HepG2 (cell line): Measurements from ENCODE around the gene PARP1. TPM values are rescaled to one million over a fixed set of nuclear protein-coding genes. Genes with fewer than 3 reads are reported as not detected.

Experiments
- ATAC-seq: fragments of 200-7000 bp; cut with Tn5 transposase; 3 replicates; pipeline ENCODE4 v1.9.1; 2020; ENCODE audit warnings: mild to moderate bottlenecking, moderate library complexity
- BruUV-seq: library from RNA; stranded (reverse); fragments of 400-500 nt; replicated peaks from 2 replicates; lab custom pipeline; 2021; lab: Mats Ljungman, UMichigan
- CTCF ChIA-PET: fragments of 300-600 bp; formaldehyde crosslinking; extraction: SDS; loops from one replicate; lab custom pipeline; 2021; ENCODE audit warnings: low total read pairs, inconsistent platforms, low intra/inter-chr PET ratio; lab: Yijun Ruan, JAX
- POLR2A ChIA-PET: fragments of 350-600 bp; sonication (Branson Sonifier 250); formaldehyde crosslinking; loops from one replicate; lab custom pipeline; 2020; ENCODE audit warnings: antibody characterized with exemption, inconsistent platforms; lab: Yijun Ruan, JAX
- DNase-seq: peaks from one replicate; pipeline ENCODE4 v3.0.0-alpha.2; 2015; ENCODE audit warnings: low spot score
- FAIRE-seq: peaks from 3 replicates; lab custom pipeline; 2011; peaks lifted over from hg19 to GRCh38; lab: Jason Lieb, UNC
- H2AFZ ChIP-seq: one replicate; pipeline ENCODE4 v1.6.1; 2011; ENCODE audit warnings: low read length, inconsistent platforms
- H3K27ac ChIP-seq: fragments of 300-600 bp; 3 replicates; pipeline ENCODE4 v1.8.0; 2011; ENCODE audit warnings: mixed run types, mild to moderate bottlenecking, mixed read lengths, low read length, inconsistent platforms; ENCODE audit not compliant: insufficient read depth; ENCODE audit errors: extremely low read length
- H3K27me3 ChIP-seq, 2 experiments: fragments of 200-600 bp in 1 of 2; 2 replicates in 1 of 2; 3 replicates in 1 of 2; pipeline versions ENCODE4 v1.6.0 to v1.8.0; 2011; ENCODE audit warnings: low read length in 2 of 2, mild to moderate bottlenecking in 2 of 2, moderate library complexity in 2 of 2, inconsistent platforms in 1 of 2; ENCODE audit not compliant: insufficient read depth in 2 of 2, control insufficient read depth in 1 of 2
- H3K36me3 ChIP-seq, 2 experiments: fragments of 200-600 bp in 1 of 2; replicated peaks in 1 of 2; 2 replicates in 1 of 2; 3 replicates in 1 of 2; pipeline versions ENCODE4 v1.5.1 to v1.8.0; 2011; ENCODE audit warnings: low read length in 2 of 2, inconsistent platforms in 1 of 2; ENCODE audit not compliant: insufficient read depth in 2 of 2, control insufficient read depth in 1 of 2
- H3K4me1 ChIP-seq: 2 replicates; pipeline ENCODE4 v1.5.1; 2012; ENCODE audit warnings: low read length, inconsistent platforms; ENCODE audit not compliant: insufficient read depth
- H3K4me2 ChIP-seq: 2 replicates; pipeline ENCODE4 v1.6.0; 2011; ENCODE audit warnings: low read depth, low read length, inconsistent platforms
- H3K4me3 ChIP-seq, 3 experiments: fragments of 200-600 bp in 1 of 3; sonication (generic), shearing (Covaris generic) in 1 of 3; replicated peaks in 1 of 3; 2 replicates each; pipeline ENCODE4 v1.5.1; 2011 to 2016; ENCODE audit warnings: low read length in 3 of 3, inconsistent platforms in 2 of 3, low read depth in 2 of 3, mild to moderate bottlenecking in 2 of 3, control low read depth in 1 of 3, mixed read lengths in 1 of 3; ENCODE audit not compliant: insufficient read depth in 1 of 3
- H3K79me2 ChIP-seq: one replicate; pipeline ENCODE4 v1.6.1; 2011; ENCODE audit warnings: low read length, inconsistent platforms; ENCODE audit not compliant: insufficient read depth
- H3K9ac ChIP-seq: 2 replicates; pipeline ENCODE4 v1.6.0; 2011; ENCODE audit warnings: mild to moderate bottlenecking, low read depth, low read length, inconsistent platforms; ENCODE audit not compliant: insufficient read depth
- H3K9me3 ChIP-seq: 2 replicates; pipeline ENCODE4 v1.5.1; 2012; ENCODE audit warnings: mild to moderate bottlenecking, low read length
- H4K20me1 ChIP-seq: 2 replicates; pipeline ENCODE4 v1.6.0; 2011; ENCODE audit warnings: inconsistent platforms, mild to moderate bottlenecking, low read length, moderate library complexity; ENCODE audit not compliant: insufficient read depth
- BRF2 ChIP-seq: sonication (generic); formaldehyde crosslinking; IDR thresholded peaks from 2 replicates; pipeline ENCODE4 v1.8.1; 2022; ENCODE audit warnings: mild to moderate bottlenecking, missing genetic modification reagents
- MEIS2 ChIP-seq: sonication (generic); formaldehyde crosslinking; IDR thresholded peaks from 2 replicates; pipeline ENCODE4 v1.9.0; 2021; ENCODE audit warnings: mild to moderate bottlenecking, missing genetic modification reagents
- MIER2 ChIP-seq: IDR thresholded peaks from 2 replicates; pipeline ENCODE4 v1.6.1; 2016; ENCODE audit warnings: missing biosample characterization, missing genetic modification reagents
- NR2F2 ChIP-seq: IDR thresholded peaks from 2 replicates; pipeline ENCODE4 v1.6.1; 2012; ENCODE audit warnings: low read depth, inconsistent platforms, borderline replicate concordance
- XBP1 ChIP-seq: sonication (generic); formaldehyde crosslinking; IDR thresholded peaks from 2 replicates; pipeline ENCODE4 v1.5.0; 2020; ENCODE audit warnings: missing genetic modification reagents
- ZNF326 ChIP-seq: sonication (generic); formaldehyde crosslinking; IDR thresholded peaks from 2 replicates; pipeline ENCODE4 v1.4.0; 2020; ENCODE audit warnings: missing genetic modification reagents, borderline replicate concordance
- ZNF33A ChIP-seq: sonication (generic); formaldehyde crosslinking; IDR thresholded peaks from 2 replicates; pipeline ENCODE4 v1.5.1; 2020; ENCODE audit warnings: missing genetic modification reagents, mild to moderate bottlenecking, moderate library complexity, borderline replicate concordance
- ZNF546 ChIP-seq: sonication (generic); formaldehyde crosslinking; conservative IDR thresholded peaks from 2 replicates; pipeline ENCODE4 v1.8.1; 2023; ENCODE audit warnings: mild to moderate bottlenecking, missing genetic modification reagents
- ZNF678 ChIP-seq: sonication (generic); formaldehyde crosslinking; IDR thresholded peaks from 2 replicates; pipeline ENCODE4 v1.4.0; 2020; ENCODE audit warnings: mild to moderate bottlenecking, missing genetic modification reagents
- WGBS: methylation state at CpG from one replicate; pipeline ENCODE4 v1.1.6; 2017; ENCODE audit warnings: low lambda C conversion rate; 5-methylcytosine and 5-hydroxymethylcytosine counted together
- in situ Hi-C: cut with HindIII; loops from 2 replicates; pipeline ENCODE4 v1.10.0; 2017; ENCODE audit warnings: low pct_unique_long_range_greater_than_20kb; ENCODE audit not compliant: extremely low pct_ligation_motif_present
- intact Hi-C: fragments of 100-400 bp; cut with micrococcal nuclease; formaldehyde crosslinking; loops from one replicate; pipeline ENCODE4 v1.10.0; 2022; ENCODE audit not compliant: unreplicated experiment
- polyA plus RNA-seq, 8 experiments: library from polyadenylated mRNA; depleted of rRNA in 3 of 8; stranded (reverse) in 7 of 8; unstranded in 1 of 8; fragments of >200 nt; fragmentation: Illumina TruSeq in 4 of 8; extraction: Trizol in 4 of 8; gene quantifications; 2 replicates each; pipeline versions ENCODE4 v1.2.1 to v1.2.3, GENCODE V29; 2011 to 2016; ENCODE audit warnings: low read depth in 4 of 8, missing spikeins in 1 of 8, mixed read lengths in 1 of 8; ENCODE audit not compliant: insufficient read depth in 1 of 8
- total RNA-seq, 5 experiments: library from RNA; depleted of rRNA; stranded (reverse); fragments of >200 nt; fragmentation: Illumina TruSeq; extraction: Trizol; gene quantifications; 2 replicates each; pipeline ENCODE4 v1.2.3, GENCODE V29; 2016; ENCODE audit warnings: low read depth in 1 of 5

Gene PARP1
- total and polyA plus RNA-seq, 2 of the 13 experiments (the other 11 are each of a cell fraction or from before 2014, with no cell fraction given) = 50.1 to 85.2 TPM

DNA sequence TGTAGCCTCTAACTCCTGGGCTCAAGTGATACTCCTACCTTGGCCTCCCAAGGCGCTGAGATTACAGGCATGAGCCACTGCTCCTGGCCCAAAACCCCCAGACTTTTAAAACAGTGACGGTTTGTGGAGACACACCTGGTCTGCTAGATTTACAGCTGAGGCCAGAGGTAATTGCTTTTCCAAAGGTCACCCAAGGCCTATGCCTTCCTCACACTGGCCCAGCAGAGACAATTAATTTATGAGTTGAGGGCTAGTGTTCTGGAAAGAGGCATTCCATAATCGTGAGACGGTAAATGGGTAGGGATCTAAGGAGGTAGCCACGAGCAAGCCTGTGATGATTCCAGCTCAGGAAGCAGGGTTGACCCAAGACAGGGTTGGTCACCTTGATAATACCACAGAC, 12.4 kb upstream of the PARP1 start:
- no TSS peak for BruUV-seq
- in situ Hi-C loops = loop anchor here (10.0 kb wide), 2 partner anchors 124 to 184 kb away; partner anchors contain the start of gene STUM
- no peaks in the 10 kb centered on the region for H3K27me3 ChIP-seq
- no peaks in the 10 kb centered on the region for H3K36me3 ChIP-seq
- H2AFZ ChIP-seq = no peak overlapping the region
- intact Hi-C loops = loop anchor here (10.0 kb wide), 2 partner anchors 124 to 184 kb away; partner anchors contain the start of gene STUM
- no peak overlapping the region for H3K9ac ChIP-seq
- no peak for TF ChIP-seq BRF2
- no peak for TF ChIP-seq ZNF326 (CRISPR knock-in tag)
- TF ChIP-seq XBP1 = no peak
- no peak for TF ChIP-seq ZNF33A (CRISPR knock-in tag)
- TF ChIP-seq, all 625 proteins: peak for 0
- FAIRE-seq (no peak), ATAC-seq (no peak), DNase-seq (no peak)
- Histone ChIP-seq H3K79me2 (no peaks in the 10 kb centered on the region), H3K9me3 (no peaks in the 10 kb centered on the region), H3K4me3 (no peak overlapping the region), H3K27ac (no peak overlapping the region), H3K4me2 (no peak overlapping the region), H3K4me1 (no peaks in the 10 kb centered on the region), H4K20me1 (no peaks in the 10 kb centered on the region)
- POLR2A ChIA-PET = no interaction called here
- WGBS = 25% methylated on average over 5 of the region's 5 CpGs
- CTCF ChIA-PET = no interaction called here

- Histone ChIP-seq H3K4me3 (no peak overlapping the region), H3K9ac (no peak overlapping the region), H3K27ac (no peak overlapping the region), H3K4me2 (no peak overlapping the region), H4K20me1 (no peaks in the 10 kb centered on the region), H3K27me3 (0 out of 5 replicates have a peak, but pooled peaks cover 0 to 1% of the 10 kb centered on the region in 2 experiments), H3K79me2 (no peaks in the 10 kb centered on the region), H2AFZ (no peak overlapping the region), H3K4me1 (no peaks in the 10 kb centered on the region), H3K36me3 (no peaks in the 10 kb centered on the region), H3K9me3 (no peaks in the 10 kb centered on the region)
- no peak for TF ChIP-seq MIER2 (CRISPR knock-in tag)
- no peak for TF ChIP-seq NR2F2
- TF ChIP-seq ZNF546 (CRISPR knock-in tag) = no peak
- no peak for TF ChIP-seq ZNF678
- no peak for TF ChIP-seq MEIS2 (CRISPR knock-in tag)
- no peak for DNase-seq
- no peak for ATAC-seq
- in situ Hi-C loops = loop anchor here (10.0 kb wide), 2 partner anchors 125 to 185 kb away; partner anchors contain the start of gene STUM
- CTCF ChIA-PET = no interaction called here
- 68% methylated on average over 11 of the region's 11 CpGs for WGBS
- intact Hi-C loops = loop anchor here (10.0 kb wide), 2 partner anchors 125 to 185 kb away; partner anchors contain the start of gene STUM
- no peak for FAIRE-seq
- POLR2A ChIA-PET = no interaction called here
- BruUV-seq = no TSS peak
Observed at GRCh38 chr1:226419284-226420029, 11.6 kb upstream of the PARP1 start.
